SU-DHL-6 (cell line): ENCODE data around the gene CDC45.

Experiments used
- CTCF ChIP-seq: fragments of 200-600 bp; sonication (generic); IDR thresholded peaks from one replicate; pipeline ENCODE4 v1.5.1; 2017; ENCODE audit warnings: antibody characterized with exemption, mild to moderate bottlenecking, low read length, moderate library complexity; ENCODE audit not compliant: insufficient read depth, poor library complexity, severe bottlenecking
- EZH2phosphoT487 ChIP-seq: fragments of 200-600 bp; sonication (generic), shearing (Covaris generic); conservative IDR thresholded peaks from 2 replicates; pipeline ENCODE4 v1.6.1; 2018; ENCODE audit warnings: mild to moderate bottlenecking, antibody characterized with exemption, low read length, moderate library complexity, mixed read lengths

- TF ChIP-seq CTCF: no peak
- no peak for TF ChIP-seq EZH2phosphoT487
Measured at GRCh38 chr22:19525666-19526065, 45.9 kb downstream of the CDC45 start.
